GM19035 (cell line): ENCODE results near the gene FKBP8.

Experiments
- ATAC-seq: cut with Tn5 transposase; IDR thresholded peaks from one replicate; pipeline ENCODE4 v1.9.1; 2021; ENCODE audit not compliant: unreplicated experiment

Gene FKBP8

GRCh38 chr19:18522124-18522861 is 21.1 kb downstream of the FKBP8 start:
- peak; percentile 85 for ATAC-seq

- ATAC-seq, result no peak
Observed at GRCh38 chr19:18521692-18522123, 21.7 kb downstream of the FKBP8 start, which contains the start of gene ELL. Gene ELL (minus strand): TSS chr19:18522070. CDS start chr19:18522055, 15 bp downstream.

- peak; percentile 1 for ATAC-seq
Observed at GRCh38 chr19:18520848-18521691, 22.3 kb downstream of the FKBP8 start.

- ATAC-seq, result no peak
Observed at GRCh38 chr19:18519962-18520847, 23.2 kb downstream of the FKBP8 start.

- no peak for ATAC-seq
Observed at GRCh38 chr19:18518639-18519038, 24.7 kb downstream of the FKBP8 start.

GRCh38 chr19:18517606-18518005 is 25.8 kb downstream of the FKBP8 start:
- no peak for ATAC-seq

- no peak for ATAC-seq
Observed at GRCh38 chr19:18515959-18516358, 27.4 kb downstream of the FKBP8 start.

- ATAC-seq, result no peak
Observed at GRCh38 chr19:18514800-18515682, 28.3 kb downstream of the FKBP8 start.

GRCh38 chr19:18513868-18514267 is 29.5 kb downstream of the FKBP8 start:
- ATAC-seq, result no peak

- no peak for ATAC-seq
Observed at GRCh38 chr19:18510216-18510615, 33.2 kb downstream of the FKBP8 start.

GRCh38 chr19:18508585-18508984 is 34.8 kb downstream of the FKBP8 start:
- no peak for ATAC-seq

GRCh38 chr19:18507727-18508440 is 35.5 kb downstream of the FKBP8 start:
- ATAC-seq, result no peak

- no peak for ATAC-seq
Observed at GRCh38 chr19:18507021-18507726, 36.2 kb downstream of the FKBP8 start.

GRCh38 chr19:18506101-18506930 is 37.1 kb downstream of the FKBP8 start:
- no peak for ATAC-seq

- no peak for ATAC-seq
Observed at GRCh38 chr19:18504886-18505610, 38.3 kb downstream of the FKBP8 start.

GRCh38 chr19:18503971-18504885 is 39.1 kb downstream of the FKBP8 start:
- no peak for ATAC-seq
